Skeletal muscle cell (primary cell): ENCODE measurements around the gene EEF1AKMT1.
A peak's percentile ranks its signal among the peaks of the same experiment; 100 is the strongest.
"Not testable (repeated sequence)": the region's sequence is repeated elsewhere in the genome, so short reads cannot be mapped to it uniquely, and the experiment has no call there.

Experiments used
- DNase-seq: peaks from one replicate; pipeline ENCODE4 v3.0.0-alpha.2; 2010; ENCODE audit warnings: low read depth
- H3K4me3 ChIP-seq: 2 replicates; pipeline ENCODE4 v1.5.1; 2011; ENCODE audit warnings: low read depth, mild to moderate bottlenecking, control low read depth, low read length, moderate library complexity

Gene EEF1AKMT1

DNA sequence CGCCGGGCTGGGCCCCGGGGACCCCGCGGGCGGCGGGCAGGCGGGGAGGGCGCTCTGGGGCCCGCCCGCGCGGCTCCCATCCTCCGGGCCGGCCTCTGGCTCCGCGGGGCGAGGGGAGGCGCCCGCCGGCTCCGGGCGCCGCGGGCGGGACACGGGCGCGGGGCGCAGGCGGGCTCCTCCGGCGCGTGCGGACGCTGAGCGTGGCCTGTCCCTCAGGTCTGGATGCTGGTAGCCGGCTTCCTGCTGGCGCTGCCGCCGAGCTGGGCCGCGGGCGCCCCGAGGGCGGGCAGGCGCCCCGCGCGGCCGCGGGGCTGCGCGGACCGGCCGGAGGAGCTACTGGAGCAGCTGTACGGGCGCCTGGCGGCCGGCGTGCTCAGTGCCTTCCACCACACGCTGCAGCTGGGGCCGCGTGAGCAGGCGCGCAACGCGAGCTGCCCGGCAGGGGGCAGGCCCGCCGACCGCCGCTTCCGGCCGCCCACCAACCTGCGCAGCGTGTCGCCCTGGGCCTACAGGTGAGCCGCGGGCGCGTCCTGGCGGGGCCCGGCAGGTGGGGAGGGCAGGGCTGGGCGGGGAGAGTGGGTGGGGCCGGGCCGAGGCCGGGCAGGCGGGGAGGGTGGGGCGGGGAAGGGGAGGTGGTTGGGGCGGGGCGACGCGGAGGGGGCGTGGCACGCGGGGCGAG lies 69.8 kb downstream of the EEF1AKMT1 start:
- peak overlapping the region; percentile 37 for H3K4me3 ChIP-seq

DNA sequence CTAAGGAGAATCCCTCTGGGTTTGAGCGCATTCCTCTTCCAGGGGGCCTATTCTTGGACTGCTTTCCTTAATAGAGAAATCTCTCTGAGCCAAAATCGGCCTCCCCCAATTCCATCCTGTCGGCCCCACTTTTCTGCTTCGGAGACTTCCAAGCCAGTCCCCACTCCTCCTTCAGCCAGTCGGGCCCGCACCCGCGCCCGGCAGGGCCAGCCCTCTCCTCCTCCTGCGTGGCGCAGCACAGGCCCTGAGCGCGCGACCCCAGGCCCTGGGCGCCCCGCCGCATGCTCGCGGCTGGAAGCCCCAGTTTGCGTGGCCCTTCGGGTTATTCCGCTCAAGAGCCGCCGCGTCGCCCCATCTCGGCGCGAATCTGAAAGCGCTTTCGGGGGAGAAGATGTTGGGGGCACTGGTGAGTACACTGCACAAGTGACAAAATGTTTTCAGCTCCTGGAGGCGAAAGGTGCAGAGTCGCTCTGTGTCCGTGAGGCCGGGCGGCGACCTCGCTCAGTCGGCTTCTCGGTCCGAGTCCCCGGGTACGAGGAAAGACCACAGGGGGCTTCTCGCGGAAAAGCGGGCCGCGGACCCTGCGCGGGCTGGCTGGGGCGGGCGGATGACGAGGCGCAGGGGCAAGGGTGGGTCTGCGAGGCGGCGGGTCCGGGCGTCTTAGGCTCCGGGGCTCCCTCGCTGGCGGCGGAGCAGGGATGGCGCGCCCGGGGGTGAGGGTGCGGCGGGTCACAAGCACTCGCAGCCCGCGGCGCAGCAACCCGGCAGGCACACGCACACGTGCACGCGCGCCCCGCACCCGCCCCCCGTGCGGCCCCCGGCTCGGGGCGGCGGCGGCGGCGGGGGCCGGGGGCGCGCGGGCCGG lies 70.6 kb downstream of the EEF1AKMT1 start, which contains the start of gene IL17D:
TSS of gene IL17D (plus strand) at position 785 of the 865 bp plus-strand sequence. CDS start 303 bp downstream, outside the sequence.
- DNase-seq = no peak
- peak within 1 kb of the TSS; percentile 70 for H3K4me3 ChIP-seq

More for the DNA sequence above, 69.8 kb downstream of the EEF1AKMT1 start:
- DNase-seq = peak; percentile 42

DNA sequence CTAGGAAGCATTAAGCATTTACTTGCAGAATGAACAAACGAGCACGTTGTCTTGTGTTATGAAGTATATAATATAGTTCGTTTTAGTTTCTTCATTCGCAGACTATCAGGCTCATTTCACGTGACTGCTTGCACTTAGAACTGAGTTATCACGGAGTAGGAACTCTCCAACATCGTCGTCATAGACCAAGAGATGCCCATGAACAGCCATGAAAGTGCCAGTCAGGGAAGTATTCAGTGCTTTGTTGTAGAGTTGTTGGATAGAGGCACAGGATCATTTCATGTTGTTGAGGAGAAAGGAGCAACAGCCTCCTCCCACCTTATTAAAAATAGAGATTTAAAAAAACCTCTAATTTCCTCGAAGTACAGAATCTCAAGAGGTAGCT lies 71.2 kb downstream of the EEF1AKMT1 start:
- DNase-seq = no peak
- peak overlapping the region; percentile 70 for H3K4me3 ChIP-seq

DNA sequence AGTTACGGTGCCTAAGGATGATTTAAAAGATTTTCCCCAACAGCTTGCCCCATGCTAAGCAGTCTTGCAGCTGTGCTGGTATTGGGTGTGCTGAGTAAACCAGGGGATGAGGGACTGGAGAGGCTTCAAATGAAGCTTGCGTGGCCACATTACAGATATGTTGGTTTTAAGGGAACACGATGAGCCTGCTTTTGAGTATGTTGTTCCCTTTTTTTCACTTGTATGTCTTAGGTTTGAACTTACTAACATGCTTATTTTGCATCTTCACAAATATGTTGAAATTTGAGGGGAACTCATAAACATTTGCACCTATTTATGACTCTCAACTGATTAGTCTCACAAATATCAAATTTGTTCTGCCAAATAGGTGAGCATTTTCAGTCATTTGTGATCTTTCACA lies 72.3 kb downstream of the EEF1AKMT1 start:
- DNase-seq = no peak
- H3K4me3 ChIP-seq = no peak overlapping the region

DNA sequence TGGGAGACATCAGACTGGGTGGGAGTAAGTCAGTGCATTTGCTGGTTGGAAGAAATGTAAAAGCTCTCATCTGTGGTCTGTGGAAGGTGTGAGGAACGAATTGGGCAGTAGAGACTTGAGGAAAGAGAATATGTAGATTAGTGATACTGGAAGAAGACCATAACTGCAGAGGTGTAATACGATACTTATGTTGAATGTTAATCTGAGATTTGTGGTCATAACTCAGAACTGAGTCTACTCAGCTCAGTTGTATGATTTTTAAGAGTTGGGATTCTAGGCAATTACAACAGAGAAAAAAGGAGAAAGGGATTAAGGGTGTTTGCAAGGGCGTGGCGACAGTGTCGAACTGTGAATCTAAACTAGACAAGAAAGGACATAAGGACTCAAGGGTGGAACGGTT lies 73.5 kb downstream of the EEF1AKMT1 start:
- no peak overlapping the region for H3K4me3 ChIP-seq
- DNase-seq = no peak

DNA sequence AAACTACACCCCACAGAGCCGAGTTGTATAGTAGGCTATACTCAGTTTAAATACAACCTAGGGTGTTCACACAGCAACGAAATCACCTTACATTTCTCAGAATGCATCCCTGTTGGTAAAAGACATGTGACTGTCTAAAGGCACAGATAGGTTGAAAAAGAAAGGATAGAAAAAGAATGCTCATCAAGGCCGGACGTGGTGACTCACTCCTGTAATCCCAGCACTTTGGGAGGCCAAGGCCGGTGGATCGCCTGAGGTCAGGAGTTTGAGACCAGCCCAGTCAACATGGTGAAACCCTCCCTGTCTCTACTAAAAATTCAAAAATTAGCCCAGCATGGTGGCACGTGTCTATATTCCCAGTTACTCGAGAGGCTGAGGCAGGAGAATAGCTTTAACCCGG lies 74.0 kb downstream of the EEF1AKMT1 start:
- H3K4me3 ChIP-seq = no peak overlapping the region
- no peak for DNase-seq

DNA sequence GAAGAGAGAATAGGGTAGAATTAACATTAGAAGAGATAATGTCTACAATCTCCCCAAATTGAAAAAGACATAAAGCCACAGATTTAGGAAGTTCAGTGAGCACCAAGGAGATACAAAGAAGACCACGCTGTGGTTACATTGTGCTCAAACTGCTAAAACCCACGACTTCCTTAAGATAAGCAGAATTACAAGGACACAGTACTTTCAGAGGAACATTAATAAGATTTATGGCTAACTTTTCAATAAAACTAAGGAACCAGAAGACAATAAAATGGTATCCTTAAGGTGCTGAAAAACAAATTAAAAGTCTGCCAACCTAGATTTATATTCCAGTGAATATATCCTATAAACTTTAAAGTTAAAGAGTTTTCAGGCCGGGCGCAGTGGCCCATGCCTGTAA lies 77.7 kb downstream of the EEF1AKMT1 start:
- H3K4me3 ChIP-seq = no peak overlapping the region
- no peak for DNase-seq

DNA sequence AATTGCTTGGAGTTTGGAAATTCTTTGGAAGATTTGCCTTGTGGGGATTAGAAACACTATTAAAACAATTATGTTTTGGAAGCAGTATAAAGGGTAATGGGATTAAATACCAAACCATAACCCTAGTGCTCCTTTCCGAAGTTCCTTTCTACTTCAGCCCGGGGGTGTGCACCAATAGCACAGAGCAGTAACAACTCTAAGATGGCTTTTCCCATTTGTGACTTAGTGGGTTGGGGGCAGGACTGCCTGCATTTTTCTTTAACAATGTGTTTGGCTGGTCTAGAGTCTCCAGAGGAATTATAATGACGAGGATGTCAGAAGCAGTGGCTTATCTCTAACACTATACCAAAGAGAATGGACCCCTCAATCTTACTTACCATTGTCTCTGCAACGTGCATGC lies 82.1 kb downstream of the EEF1AKMT1 start:
- no peak for DNase-seq
- no peak overlapping the region for H3K4me3 ChIP-seq

DNA sequence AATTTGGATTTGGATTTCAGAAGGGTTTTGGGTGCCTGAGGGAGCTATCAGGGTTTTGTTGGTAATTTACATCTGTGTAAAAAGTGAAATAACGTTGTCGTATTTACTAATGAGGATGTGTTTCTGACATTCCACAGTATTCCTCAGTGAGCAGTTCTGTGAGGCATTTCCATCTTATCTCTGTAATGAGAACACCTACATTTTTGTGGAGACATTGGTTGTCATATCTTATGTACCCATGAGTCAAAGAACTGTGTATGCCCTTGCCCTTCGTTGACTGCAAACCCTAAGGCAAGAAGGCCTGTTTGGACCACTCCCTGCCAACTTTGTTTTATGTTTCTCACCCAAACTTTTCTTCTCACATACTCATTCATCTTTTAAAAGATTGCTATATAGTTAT lies 84.5 kb downstream of the EEF1AKMT1 start:
- no peak overlapping the region for H3K4me3 ChIP-seq

DNA sequence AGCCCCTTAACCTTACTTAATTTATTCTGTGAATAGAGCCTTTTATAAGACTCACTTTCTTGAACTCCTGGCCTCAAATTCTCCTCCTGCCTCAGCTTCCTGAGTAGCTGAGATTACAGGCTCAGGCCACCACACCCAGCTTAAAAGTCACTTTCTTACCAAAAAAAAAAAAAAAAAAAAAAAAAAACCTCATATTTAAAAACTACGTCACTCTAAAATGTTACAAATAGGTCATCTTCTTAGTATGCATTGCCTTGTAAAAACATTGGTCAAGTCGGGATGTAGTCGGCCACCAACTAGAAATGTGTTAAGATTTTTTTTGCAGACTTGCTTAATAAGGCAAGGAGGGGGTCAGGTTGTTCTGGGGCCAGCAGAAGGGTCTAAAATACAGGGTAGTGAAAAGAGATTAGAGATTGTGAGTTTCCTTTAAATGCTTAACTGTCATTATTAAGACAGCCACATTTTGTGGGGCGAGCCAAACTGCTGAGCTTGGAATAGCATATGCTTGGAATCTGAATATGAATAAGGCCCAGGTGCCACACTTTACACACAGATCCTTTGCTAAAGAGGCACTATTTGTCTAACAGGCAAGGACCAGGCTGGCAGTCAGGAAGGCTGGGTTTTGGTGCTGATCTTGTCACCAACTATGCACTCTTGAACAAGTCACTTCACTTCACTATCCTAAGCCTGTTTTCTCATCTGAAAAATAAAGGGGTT lies 86.7 kb downstream of the EEF1AKMT1 start:
- no peak overlapping the region for H3K4me3 ChIP-seq
- no peak for DNase-seq

More for the DNA sequence above, 84.5 kb downstream of the EEF1AKMT1 start:
- DNase-seq = no peak

DNA sequence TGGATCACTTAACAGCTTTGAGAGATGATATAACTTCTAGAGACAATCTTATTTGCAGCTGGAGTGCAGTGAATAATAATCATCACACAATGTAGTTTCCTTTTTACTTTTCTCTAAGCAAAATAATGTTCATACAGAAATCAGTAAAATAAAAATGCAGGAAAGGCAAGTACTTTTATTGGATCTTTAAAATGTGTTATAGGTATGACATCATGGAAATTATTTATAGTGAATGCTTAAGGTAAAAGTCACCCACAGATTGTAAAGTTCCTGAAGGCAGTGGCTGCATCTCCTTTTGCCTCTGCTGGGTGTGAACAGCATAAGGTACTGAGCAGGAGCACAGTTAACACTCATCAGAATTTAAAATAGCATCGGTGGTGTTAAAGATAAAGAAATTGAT lies 87.6 kb downstream of the EEF1AKMT1 start:
- no peak for DNase-seq

DNA sequence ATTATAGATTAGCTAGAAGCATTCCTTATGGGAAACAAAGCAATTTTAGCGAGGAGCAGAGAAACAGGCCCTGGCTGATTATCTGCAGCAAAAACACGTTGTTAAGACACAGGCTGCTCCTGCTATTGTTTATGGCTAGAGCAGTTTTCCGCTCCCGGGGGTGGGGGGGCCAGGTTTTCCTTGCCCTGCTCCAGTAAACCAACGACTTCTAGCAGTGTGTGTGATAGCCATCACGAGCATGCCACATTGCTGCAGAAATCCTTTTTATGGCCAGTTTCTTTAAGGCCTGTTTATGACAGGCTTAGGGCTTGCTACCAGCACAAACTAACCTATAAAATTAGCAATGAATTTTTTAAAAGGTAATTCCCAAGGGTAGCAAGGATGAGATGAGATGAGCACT lies 88.7 kb downstream of the EEF1AKMT1 start:
- no peak overlapping the region for H3K4me3 ChIP-seq
- DNase-seq = no peak

More for the DNA sequence above, 87.6 kb downstream of the EEF1AKMT1 start:
- no peak overlapping the region for H3K4me3 ChIP-seq

DNA sequence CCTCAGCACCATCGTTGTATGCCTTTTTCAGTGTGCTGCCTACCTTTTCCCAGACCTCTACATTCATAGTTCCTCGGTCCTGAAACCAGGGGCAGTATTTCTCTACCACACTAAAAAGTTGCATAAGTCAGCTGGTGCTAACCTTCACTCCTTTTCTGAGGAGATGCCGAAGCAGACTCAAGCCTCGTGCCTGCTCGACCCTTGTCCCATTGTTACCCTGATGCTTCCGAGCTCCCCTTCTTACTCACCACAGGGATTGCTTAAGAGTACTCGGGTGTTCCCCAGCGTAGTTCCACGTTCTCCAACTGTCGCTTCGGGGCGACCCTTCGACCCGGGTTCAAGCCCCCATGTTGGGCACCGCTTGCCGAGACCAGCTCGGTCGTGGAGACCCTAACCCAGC lies 89.2 kb downstream of the EEF1AKMT1 start:
- DNase-seq = no peak
- no peak overlapping the region for H3K4me3 ChIP-seq

DNA sequence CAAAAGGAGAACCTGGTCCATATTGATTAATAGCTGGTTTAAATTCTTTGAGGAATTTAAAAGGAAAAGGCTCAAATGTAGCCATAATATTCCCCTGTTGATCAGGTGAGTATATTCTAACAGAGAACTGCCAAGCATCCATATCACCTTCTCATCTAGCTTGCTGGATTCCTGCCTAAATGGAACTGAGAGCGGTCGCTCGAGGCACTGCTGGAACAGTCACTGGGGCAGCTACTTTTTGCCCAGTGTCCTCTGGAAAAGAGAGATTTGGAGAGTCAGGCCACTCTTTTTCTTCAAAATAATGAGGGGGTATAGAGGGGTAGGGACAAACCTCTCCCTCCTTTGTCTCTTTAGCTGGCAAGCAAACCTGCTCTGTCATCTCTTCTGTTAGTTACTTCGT lies 89.7 kb downstream of the EEF1AKMT1 start:
- no peak for DNase-seq
- no peak overlapping the region for H3K4me3 ChIP-seq

DNA sequence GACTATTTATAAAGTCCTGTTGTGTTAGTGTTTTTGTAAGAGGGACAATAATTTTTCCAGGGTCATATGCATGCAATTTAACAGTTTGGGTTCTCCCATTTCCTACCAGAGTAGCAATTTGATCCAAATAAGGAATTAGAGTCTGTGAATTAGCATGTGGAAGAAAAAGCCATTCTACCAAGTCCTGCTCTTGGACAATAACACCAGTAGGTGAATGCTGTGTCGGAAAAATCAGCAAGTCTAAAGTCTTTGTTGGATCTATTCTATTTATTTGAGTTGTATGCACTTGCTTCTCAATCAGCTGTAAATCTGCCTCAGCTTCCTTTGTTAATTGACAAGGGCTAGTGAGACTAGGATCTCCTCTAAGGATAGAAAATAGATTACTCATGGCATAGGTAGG lies 91.7 kb downstream of the EEF1AKMT1 start:
- no peak overlapping the region for H3K4me3 ChIP-seq
- DNase-seq = no peak

DNA sequence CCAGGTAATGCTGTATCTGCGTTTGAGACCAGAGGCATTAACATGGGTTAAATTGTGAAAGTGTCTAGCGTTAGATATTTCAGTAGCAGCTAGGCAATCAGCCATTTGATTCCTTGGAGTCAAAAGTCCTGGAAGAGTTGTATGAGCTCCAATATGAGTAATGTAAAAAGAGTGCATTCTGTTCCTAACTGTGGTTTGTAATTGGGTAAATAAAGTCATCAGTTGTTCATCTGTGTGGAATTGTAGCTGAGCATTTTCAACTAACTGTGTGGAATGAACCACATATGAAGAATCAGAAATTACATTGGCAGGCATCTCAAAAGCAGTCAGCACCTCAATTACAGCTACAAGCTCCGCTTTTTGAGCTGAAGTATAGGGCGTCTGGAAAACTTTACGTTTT lies 92.3 kb downstream of the EEF1AKMT1 start:
- DNase-seq = peak; percentile 67
- not testable (repeated sequence) for H3K4me3 ChIP-seq

DNA sequence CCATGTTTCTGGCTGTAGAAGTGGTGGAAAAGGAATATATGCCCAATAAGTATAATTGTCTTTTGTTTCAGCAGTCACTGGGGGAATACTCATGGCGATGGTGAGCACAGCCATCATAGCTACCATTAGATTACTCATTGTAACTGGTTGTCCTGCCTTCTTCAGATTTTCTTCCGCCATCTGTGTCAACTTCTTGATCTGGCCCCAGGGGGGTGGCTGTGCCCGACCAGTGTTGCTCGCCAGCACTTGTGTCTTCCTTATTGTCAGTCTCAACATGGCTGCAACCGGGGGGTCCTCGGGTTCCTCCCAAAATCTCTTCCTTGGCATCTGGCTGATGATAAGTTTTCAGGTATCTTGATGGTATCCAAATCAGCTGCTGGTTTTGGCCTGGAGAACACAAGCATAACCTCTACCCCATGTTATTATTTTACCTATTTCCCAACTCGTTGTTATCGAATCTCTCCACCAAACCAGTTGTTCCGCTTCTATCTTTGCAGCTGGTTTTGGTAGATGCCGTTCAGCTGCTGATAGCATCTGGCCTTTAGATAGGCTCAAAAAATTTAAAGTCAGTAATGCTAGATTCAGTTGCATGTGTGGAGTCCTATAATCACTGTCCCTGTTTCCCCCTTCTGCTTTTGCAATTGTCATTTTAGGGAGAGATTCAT lies 93.2 kb downstream of the EEF1AKMT1 start:
- DNase-seq = no peak
- no peak overlapping the region for H3K4me3 ChIP-seq

DNA sequence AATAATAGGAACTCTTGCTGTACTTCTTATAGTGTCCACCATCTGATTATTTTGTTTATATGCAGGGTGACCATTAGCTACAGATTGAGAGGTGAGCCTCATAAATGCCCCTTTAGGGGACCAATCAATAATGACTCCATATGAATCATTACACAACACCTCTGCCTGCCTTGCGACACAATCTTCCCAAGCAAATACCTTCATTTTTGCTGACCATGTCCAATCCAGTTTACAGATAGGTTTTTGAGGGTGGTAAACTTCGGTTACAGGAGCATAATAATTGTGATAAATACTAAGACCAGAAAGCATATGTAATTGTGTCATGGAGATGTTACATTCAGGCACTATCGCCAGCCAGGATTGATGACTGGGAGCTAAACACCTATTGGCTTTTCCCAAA lies 93.9 kb downstream of the EEF1AKMT1 start:
- DNase-seq = no peak

More for the DNA sequence above, 93.9 kb downstream of the EEF1AKMT1 start:
- no peak overlapping the region for H3K4me3 ChIP-seq
